Nephron progenitor cell (in vitro differentiated cells): Measurements from ENCODE around the gene RNF208.

Source experiments
- DNase-seq: peaks from one replicate; pipeline ENCODE4 v3.0.0; 2021
- H3K27ac Mint-ChIP-seq: 2 replicates; pipeline ENCODE4 v1.8.0; 2021; ENCODE audit warnings: mild to moderate bottlenecking, moderate library complexity, mixed read lengths
- H3K27me3 Mint-ChIP-seq: 2 replicates; pipeline ENCODE4 v1.8.0; 2021; ENCODE audit warnings: mild to moderate bottlenecking, low read depth, mixed read lengths; ENCODE audit not compliant: poor library complexity
- H3K36me3 Mint-ChIP-seq: 2 replicates; pipeline ENCODE4 v1.8.0; 2021; ENCODE audit warnings: low read depth, mixed read lengths
- H3K4me1 Mint-ChIP-seq: 2 replicates; pipeline ENCODE4 v1.8.0; 2021; ENCODE audit warnings: mixed read lengths
- H3K4me3 Mint-ChIP-seq: 2 replicates; pipeline ENCODE4 v1.8.0; 2021; ENCODE audit warnings: mild to moderate bottlenecking, moderate library complexity, mixed read lengths
- H3K9me3 Mint-ChIP-seq: 2 replicates; pipeline ENCODE4 v1.8.0; 2021; ENCODE audit warnings: mild to moderate bottlenecking, moderate library complexity, mixed read lengths
- CTCF ChIP-seq: fragments of 200-600 bp; sonication (generic); IDR thresholded peaks from 2 replicates; pipeline ENCODE4 v1.5.0; 2021; ENCODE audit warnings: antibody characterized with exemption

RNF208 gene

DNA sequence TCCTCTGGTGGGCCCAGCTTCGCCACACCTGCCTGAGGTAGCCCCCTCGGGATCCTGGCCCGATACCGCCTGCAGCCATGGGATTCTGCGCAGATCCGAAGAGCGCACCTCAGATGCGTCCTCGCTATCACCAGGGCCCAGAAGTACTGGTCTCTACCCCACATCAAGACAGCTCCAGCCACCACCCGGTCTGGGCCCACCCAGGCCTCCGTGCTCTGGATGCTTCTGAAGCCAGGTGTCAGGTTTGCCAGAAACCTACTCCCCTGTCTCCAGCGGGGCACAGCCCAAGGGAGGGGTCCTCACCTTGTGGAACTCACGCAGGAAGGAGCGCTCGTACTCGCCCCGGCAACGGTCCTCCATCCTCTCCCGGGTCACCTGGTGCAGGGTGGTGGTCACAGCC, 36.1 kb downstream of the RNF208 start:
- Mint-ChIP-seq H3K36me3 (peaks cover 13% of the 10 kb centered on the region), H3K27ac (no peak overlapping the region), H3K27me3 (no peaks in the 10 kb centered on the region), H3K9me3 (no peaks in the 10 kb centered on the region), H3K4me1 (peaks cover 33% of the 10 kb centered on the region), H3K4me3 (no peak overlapping the region)
- no peak for TF ChIP-seq CTCF
- DNase-seq = no peak

GRCh38 chr9:137184881-137185660, 37.0 kb downstream of the RNF208 start:
- no peak overlapping the region for H3K27ac Mint-ChIP-seq
- peaks cover 27% of the 10 kb centered on the region for H3K4me1 Mint-ChIP-seq
- no peak for DNase-seq
- H3K27me3 Mint-ChIP-seq = no peaks in the 10 kb centered on the region
- H3K9me3 Mint-ChIP-seq = no peaks in the 10 kb centered on the region
- H3K36me3 Mint-ChIP-seq = peaks cover 10% of the 10 kb centered on the region
- TF ChIP-seq CTCF = no peak
- H3K4me3 Mint-ChIP-seq = no peak overlapping the region

DNA sequence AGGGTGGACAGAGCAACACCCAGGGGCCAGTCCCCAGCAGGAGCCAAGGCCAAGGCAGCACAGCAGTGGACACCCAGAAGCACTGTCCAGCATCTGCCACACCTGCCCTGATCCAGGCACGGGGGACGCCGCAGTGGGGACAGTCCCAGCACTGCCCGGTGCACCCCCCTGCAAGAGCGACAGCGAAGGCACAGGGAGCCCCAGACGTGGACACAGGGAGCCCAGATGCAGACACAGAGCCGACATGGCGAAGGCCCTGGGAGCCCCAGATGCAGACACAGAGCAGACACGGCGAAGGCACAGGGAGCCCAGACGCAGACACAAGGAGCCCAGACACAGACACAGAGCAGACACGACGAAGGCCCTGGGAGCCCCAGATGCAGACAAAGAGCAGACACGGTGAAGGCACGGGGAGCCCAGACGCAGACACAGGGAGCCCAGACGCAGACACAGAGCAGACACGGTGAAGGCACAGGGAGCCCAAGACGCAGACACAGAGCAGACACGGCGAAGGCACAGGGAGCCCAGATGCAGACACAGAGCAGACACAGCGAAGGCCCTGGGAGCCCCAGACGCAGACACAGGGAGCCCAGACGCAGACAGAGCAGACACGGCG, 38.0 kb downstream of the RNF208 start:
- TF ChIP-seq CTCF = no peak
- no peak for DNase-seq
- H3K27me3 Mint-ChIP-seq = no peaks in the 10 kb centered on the region
- H3K4me1 Mint-ChIP-seq = peaks cover 19% of the 10 kb centered on the region
- H3K9me3 Mint-ChIP-seq = no peaks in the 10 kb centered on the region
- H3K36me3 Mint-ChIP-seq = peaks cover 10% of the 10 kb centered on the region
- no peak overlapping the region for H3K27ac Mint-ChIP-seq
- no peak overlapping the region for H3K4me3 Mint-ChIP-seq

- H3K4me3 Mint-ChIP-seq = no peak overlapping the region
Observed at GRCh38 chr9:137182836-137183235, 39.2 kb downstream of the RNF208 start.

GRCh38 chr9:137181680-137182079, 40.4 kb downstream of the RNF208 start:
- Mint-ChIP-seq H3K27me3 (peaks cover 4% of the 10 kb centered on the region), H3K4me3 (no peak overlapping the region)
- no peak for TF ChIP-seq CTCF

More at GRCh38 chr9:137182836-137183235, 39.2 kb downstream of the RNF208 start:
- peaks cover 10% of the 10 kb centered on the region for H3K36me3 Mint-ChIP-seq
- no peak for TF ChIP-seq CTCF
- no peaks in the 10 kb centered on the region for H3K9me3 Mint-ChIP-seq
- H3K27ac Mint-ChIP-seq = no peak overlapping the region
- DNase-seq = no peak
- peaks cover 15% of the 10 kb centered on the region for H3K4me1 Mint-ChIP-seq
- no peaks in the 10 kb centered on the region for H3K27me3 Mint-ChIP-seq

More at GRCh38 chr9:137181680-137182079, 40.4 kb downstream of the RNF208 start:
- H3K9me3 Mint-ChIP-seq = no peaks in the 10 kb centered on the region
- H3K36me3 Mint-ChIP-seq = peaks cover 15% of the 10 kb centered on the region
- H3K4me1 Mint-ChIP-seq = peaks cover 4% of the 10 kb centered on the region
- H3K27ac Mint-ChIP-seq = no peak overlapping the region
- no peak for DNase-seq
